Loucy (cell line): ENCODE data around the gene KCNJ12.

Source experiments
- CTCF ChIP-seq: fragments of 200-600 bp; sonication (generic); conservative IDR thresholded peaks from 2 replicates; pipeline ENCODE4 v1.5.1; 2014; ENCODE audit warnings: mild to moderate bottlenecking, antibody characterized with exemption, low read length
- EZH2phosphoT487 ChIP-seq: fragments of 200-600 bp; IDR thresholded peaks from 2 replicates; pipeline ENCODE4 v1.6.1; 2018; ENCODE audit warnings: antibody characterized with exemption, mild to moderate bottlenecking, moderate library complexity, borderline replicate concordance

DNA sequence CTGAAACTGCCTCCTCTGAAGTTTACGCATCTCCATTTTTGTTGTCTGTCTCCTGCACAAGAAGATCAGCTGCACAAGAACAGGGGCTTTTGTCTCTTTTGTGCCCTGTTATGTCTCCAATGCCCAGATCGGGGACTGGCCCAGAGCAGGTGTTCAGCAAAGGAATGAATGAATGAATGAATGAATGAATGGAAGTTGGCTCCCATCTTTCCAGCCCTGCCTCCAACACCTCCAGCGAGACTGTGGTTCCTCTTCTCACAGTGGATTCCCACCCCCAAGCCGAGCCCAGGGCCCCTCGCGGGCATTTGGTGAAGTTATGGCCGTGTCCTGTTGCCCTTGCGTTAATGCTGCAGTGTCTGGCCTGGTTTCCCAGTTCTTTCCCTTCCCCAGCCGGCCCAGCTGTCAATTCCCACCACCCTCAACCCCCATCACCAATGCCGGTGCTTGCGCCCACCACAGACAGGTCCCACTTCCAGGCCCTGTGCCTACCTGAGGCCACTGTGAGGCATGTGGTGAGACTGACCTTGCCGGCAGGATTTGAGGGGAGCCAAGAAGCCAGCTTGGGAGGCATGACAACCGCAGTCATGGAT is 21.3 kb upstream of the KCNJ12 start:
- TF ChIP-seq CTCF (no peak), EZH2phosphoT487 (no peak)
